ENCODE measurements around the gene GOLIM4.

DNA sequence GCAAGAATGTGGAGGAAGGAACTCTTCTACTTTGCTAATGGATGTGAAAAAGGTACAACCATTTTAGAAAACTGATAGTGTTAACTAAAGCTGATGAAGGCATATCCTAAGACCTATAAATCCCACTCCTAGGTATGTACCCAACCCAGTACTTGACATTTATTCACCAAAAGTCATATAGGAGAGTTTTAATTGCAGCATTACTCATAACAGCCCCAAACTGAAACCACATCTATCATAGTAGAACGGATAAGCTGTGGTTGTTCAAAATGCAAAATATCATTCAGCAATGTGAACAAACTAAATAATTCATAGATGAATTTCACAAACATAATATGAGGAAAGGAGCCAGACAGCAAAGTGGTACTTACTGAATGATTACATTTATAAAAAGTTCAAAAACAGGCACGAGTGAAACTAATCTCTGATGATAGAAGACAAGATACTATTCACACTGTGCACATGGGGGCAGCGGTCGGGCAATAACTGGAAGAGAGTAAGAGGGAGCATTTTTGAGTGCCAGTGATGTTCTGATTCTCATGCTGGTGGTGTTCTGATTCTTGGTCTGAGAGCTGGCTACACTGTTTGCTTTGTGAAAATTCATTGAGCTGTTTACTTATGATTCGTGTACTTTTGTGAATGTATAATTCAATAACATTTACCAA, 34.3 kb downstream of the GOLIM4 start:
- TF ChIP-seq, protein P1, sequence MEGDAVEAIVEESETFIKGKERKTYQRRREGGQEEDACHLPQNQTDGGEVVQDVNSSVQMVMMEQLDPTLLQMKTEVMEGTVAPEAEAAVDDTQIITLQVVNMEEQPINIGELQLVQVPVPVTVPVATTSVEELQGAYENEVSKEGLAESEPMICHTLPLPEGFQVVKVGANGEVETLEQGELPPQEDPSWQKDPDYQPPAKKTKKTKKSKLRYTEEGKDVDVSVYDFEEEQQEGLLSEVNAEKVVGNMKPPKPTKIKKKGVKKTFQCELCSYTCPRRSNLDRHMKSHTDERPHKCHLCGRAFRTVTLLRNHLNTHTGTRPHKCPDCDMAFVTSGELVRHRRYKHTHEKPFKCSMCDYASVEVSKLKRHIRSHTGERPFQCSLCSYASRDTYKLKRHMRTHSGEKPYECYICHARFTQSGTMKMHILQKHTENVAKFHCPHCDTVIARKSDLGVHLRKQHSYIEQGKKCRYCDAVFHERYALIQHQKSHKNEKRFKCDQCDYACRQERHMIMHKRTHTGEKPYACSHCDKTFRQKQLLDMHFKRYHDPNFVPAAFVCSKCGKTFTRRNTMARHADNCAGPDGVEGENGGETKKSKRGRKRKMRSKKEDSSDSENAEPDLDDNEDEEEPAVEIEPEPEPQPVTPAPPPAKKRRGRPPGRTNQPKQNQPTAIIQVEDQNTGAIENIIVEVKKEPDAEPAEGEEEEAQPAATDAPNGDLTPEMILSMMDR (IDR thresholded peaks at IDR 0.05) = no peak
- no peak for TF ChIP-seq POLR2A (IDR thresholded peaks at IDR 0.05)

Data from testis (tissue), 2 donors.